Coronary artery (tissue), 2 donors: ENCODE measurements around the gene CHMP5.

Experiments
- DNase-seq: peaks from one replicate; pipeline ENCODE4 v3.0.0-alpha.2; 2017; ENCODE audit warnings: low spot score
- H3K27ac ChIP-seq, 2 donors: fragments of 200-600 bp; sonication (generic); one replicate each; pipeline ENCODE4 v1.5.1; 2016 to 2019
- H3K4me3 ChIP-seq: fragments of 200-600 bp; sonication (generic); 2 replicates; pipeline ENCODE4 v1.5.1; 2016; ENCODE audit warnings: mild to moderate bottlenecking, moderate library complexity
- TF ChIP-seq, protein P1 (sequence below): fragments of 200-600 bp; sonication (generic); IDR thresholded peaks from one replicate; pipeline ENCODE4 v1.5.1; 2019; ENCODE audit warnings: antibody characterized with exemption

The CHMP5 gene

GRCh38 chr9:33289496-33289895 is 24.6 kb downstream of the CHMP5 start:
- no peak for DNase-seq
- H3K27ac ChIP-seq = peak overlapping the region; percentile 97 to 98
- peak overlapping the region; percentile 85 for H3K4me3 ChIP-seq
- TF ChIP-seq, protein P1, sequence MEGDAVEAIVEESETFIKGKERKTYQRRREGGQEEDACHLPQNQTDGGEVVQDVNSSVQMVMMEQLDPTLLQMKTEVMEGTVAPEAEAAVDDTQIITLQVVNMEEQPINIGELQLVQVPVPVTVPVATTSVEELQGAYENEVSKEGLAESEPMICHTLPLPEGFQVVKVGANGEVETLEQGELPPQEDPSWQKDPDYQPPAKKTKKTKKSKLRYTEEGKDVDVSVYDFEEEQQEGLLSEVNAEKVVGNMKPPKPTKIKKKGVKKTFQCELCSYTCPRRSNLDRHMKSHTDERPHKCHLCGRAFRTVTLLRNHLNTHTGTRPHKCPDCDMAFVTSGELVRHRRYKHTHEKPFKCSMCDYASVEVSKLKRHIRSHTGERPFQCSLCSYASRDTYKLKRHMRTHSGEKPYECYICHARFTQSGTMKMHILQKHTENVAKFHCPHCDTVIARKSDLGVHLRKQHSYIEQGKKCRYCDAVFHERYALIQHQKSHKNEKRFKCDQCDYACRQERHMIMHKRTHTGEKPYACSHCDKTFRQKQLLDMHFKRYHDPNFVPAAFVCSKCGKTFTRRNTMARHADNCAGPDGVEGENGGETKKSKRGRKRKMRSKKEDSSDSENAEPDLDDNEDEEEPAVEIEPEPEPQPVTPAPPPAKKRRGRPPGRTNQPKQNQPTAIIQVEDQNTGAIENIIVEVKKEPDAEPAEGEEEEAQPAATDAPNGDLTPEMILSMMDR = no peak

- DNase-seq = no peak
- peak overlapping the region; percentile 85 for H3K4me3 ChIP-seq
- TF ChIP-seq, protein P1 = no peak
- H3K27ac ChIP-seq = peak overlapping the region; percentile 97 to 98
These were observed 25.0 kb downstream of the CHMP5 start for GRCh38 chr9:33289936-33290246.

- Histone ChIP-seq H3K27ac (peak within 1 kb of the TSS; percentile 97 to 98), H3K4me3 (peak within 1 kb of the TSS; percentile 85)
- DNase-seq = peak; percentile 99
- TF ChIP-seq, protein P1 = no peak
These were observed 25.6 kb downstream of the CHMP5 start, which contains the start of gene NFX1 for GRCh38 chr9:33290247-33291030. TSS of gene NFX1 (plus strand) at chr9:33290516. CDS start at chr9:33290573, 57 bp downstream.

- Histone ChIP-seq H3K27ac (peak overlapping the region; percentile 97 to 98), H3K4me3 (peak overlapping the region; percentile 85)
- no peak for DNase-seq
- TF ChIP-seq, protein P1 = no peak
These were observed 26.2 kb downstream of the CHMP5 start for GRCh38 chr9:33291031-33291397.

GRCh38 chr9:33291901-33292300 is 27.1 kb downstream of the CHMP5 start:
- no peak for DNase-seq
- H3K4me3 ChIP-seq = peak overlapping the region; percentile 85
- TF ChIP-seq, protein P1 = no peak
- peak overlapping the region in 1 of 2 donors; percentile 98 for H3K27ac ChIP-seq

- Histone ChIP-seq H3K27ac (no peak overlapping the region), H3K4me3 (no peak overlapping the region)
- DNase-seq = no peak
- TF ChIP-seq, protein P1 = no peak
These were observed 28.9 kb downstream of the CHMP5 start for GRCh38 chr9:33293782-33294181.
